WTC11 (cell line): ENCODE measurements around the gene BANK1.

Source experiments
- ETV6 ChIP-seq: sonication (generic); formaldehyde crosslinking; IDR thresholded peaks from 2 replicates; pipeline ENCODE4 v1.8.1; 2022; ENCODE audit warnings: mild to moderate bottlenecking, missing genetic modification reagents
- IRF2 ChIP-seq: sonication (generic); formaldehyde crosslinking; IDR thresholded peaks from 2 replicates; pipeline ENCODE4 v1.8.0; 2022; ENCODE audit warnings: low read depth, missing genetic modification reagents, borderline replicate concordance
- MXD4 ChIP-seq: fragments of 250-450 bp; sonication (Bioruptor Pico); IDR thresholded peaks from 2 replicates; pipeline ENCODE4 v1.8.0; 2021; ENCODE audit warnings: mild to moderate bottlenecking, moderate library complexity, borderline replicate concordance
- SP1 ChIP-seq: sonication (generic); formaldehyde crosslinking; conservative IDR thresholded peaks from 2 replicates; pipeline ENCODE4 v1.8.1; 2022; ENCODE audit warnings: missing genetic modification reagents
- TEAD4 ChIP-seq: sonication (generic); formaldehyde crosslinking; IDR thresholded peaks from 2 replicates; pipeline ENCODE4 v1.8.0; 2022; ENCODE audit warnings: mild to moderate bottlenecking, missing genetic modification reagents
- TP53 ChIP-seq: sonication (generic); formaldehyde crosslinking; IDR thresholded peaks from 2 replicates; pipeline ENCODE4 v1.8.1; 2023; ENCODE audit warnings: mild to moderate bottlenecking, missing genetic modification reagents
- TF ChIP-seq, protein P1 (sequence below): fragments of 200-600 bp; IDR thresholded peaks from 2 replicates; pipeline ENCODE4 v1.8.0; 2022; ENCODE audit warnings: antibody characterized with exemption
- TF ChIP-seq, protein P2 (sequence below): sonication (generic); formaldehyde crosslinking; IDR thresholded peaks from 2 replicates; pipeline ENCODE4 v1.8.0; 2022; ENCODE audit warnings: mild to moderate bottlenecking, missing genetic modification reagents

DNA sequence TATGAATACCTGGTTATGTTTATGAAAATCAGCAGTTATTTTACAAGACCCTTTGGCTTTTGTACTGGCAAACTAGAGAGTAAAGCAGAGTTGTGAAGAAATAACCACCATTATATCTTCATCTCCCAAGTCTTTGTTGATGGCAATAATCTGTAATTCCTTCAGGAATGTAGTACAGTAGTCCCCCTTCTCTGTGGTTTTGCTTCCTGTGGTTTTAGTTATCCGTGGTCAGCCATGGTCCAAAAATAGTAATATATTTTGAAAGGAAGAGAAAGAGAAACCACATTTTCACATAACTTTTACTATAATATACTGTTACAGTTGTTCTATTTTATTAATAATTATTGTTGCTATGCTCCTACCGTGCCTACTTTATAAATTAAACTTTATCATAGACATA, 27.8 kb downstream of the BANK1 start:
- TF ChIP-seq MXD4 (CRISPR knock-in tag) (no peak), TEAD4 (CRISPR knock-in tag) (no peak), ETV6 (CRISPR knock-in tag) (no peak), IRF2 (CRISPR knock-in tag) (no peak), TP53 (CRISPR knock-in tag) (no peak), SP1 (CRISPR knock-in tag) (no peak)
- TF ChIP-seq, protein P1, sequence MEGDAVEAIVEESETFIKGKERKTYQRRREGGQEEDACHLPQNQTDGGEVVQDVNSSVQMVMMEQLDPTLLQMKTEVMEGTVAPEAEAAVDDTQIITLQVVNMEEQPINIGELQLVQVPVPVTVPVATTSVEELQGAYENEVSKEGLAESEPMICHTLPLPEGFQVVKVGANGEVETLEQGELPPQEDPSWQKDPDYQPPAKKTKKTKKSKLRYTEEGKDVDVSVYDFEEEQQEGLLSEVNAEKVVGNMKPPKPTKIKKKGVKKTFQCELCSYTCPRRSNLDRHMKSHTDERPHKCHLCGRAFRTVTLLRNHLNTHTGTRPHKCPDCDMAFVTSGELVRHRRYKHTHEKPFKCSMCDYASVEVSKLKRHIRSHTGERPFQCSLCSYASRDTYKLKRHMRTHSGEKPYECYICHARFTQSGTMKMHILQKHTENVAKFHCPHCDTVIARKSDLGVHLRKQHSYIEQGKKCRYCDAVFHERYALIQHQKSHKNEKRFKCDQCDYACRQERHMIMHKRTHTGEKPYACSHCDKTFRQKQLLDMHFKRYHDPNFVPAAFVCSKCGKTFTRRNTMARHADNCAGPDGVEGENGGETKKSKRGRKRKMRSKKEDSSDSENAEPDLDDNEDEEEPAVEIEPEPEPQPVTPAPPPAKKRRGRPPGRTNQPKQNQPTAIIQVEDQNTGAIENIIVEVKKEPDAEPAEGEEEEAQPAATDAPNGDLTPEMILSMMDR = no peak
- TF ChIP-seq, protein P2, sequence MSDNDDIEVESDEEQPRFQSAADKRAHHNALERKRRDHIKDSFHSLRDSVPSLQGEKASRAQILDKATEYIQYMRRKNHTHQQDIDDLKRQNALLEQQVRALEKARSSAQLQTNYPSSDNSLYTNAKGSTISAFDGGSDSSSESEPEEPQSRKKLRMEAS (CRISPR knock-in tag) = no peak
